ENCODE results near the gene FXYD1.

GRCh38 chr19:35104361-35104760 lies 34.3 kb upstream of the FXYD1 start:
- TF ChIP-seq CTCF (conservative IDR thresholded peaks at IDR 0.05; ENCODE audit: low read length), result no peak
- TF ChIP-seq EZH2phosphoT487 (IDR thresholded peaks at IDR 0.05; ENCODE audit: borderline replicate concordance, low read depth, low read length), result no peak
